Measurements from ENCODE around the gene KDM3B. TPM values are rescaled to one million over a fixed set of nuclear protein-coding genes. Genes with fewer than 3 reads are reported as not detected.

KDM3B gene
- total and polyA plus RNA-seq, 2 donors (not counting 1 experiment from before 2014, with no cell fraction given), result 23.6 to 49.4 TPM

DNA sequence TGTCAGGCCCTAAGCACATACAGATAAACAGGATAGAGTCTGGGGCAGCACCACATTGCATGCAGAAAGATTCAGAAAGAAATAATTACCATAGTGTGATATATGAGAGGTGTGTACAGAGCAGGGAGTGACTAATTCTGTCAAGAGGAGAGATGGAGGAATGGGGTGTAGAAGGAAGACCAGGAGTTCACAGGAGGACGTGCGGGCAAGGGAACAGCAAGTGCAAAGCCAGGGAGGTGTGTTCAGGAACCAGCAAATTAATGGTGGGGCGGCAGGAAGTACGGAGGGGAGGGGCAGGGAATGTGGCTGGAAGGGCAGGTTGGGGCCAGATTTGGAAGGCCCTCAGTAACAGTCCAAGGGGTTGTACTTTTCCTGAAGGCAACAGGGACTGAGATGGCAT lies 130.2 kb downstream of the KDM3B start:
- Histone ChIP-seq H3K27ac (ENCODE audit: insufficient read depth, low read length) (no peak overlapping the region), H3K4me2 (ENCODE audit: extremely low read depth, insufficient read depth, low read length) (no peak overlapping the region), H3K9ac (ENCODE audit: insufficient read depth, low read length) (no peak overlapping the region), H3K4me3 (replicated peaks in 1 of 4; ENCODE audit: control extremely low read depth in 1 of 4, insufficient read depth in 1 of 4, low read depth in 3 of 4, low read length in 4 of 4) (no peak overlapping the region), H4K20me1 (ENCODE audit: control insufficient read depth, extremely low read depth, insufficient read depth, low read length) (no peaks in the 10 kb centered on the region), H3K79me2 (ENCODE audit: control insufficient read depth, insufficient read depth, low read length) (no peaks in the 10 kb centered on the region), H3K36me3 (ENCODE audit: control insufficient read depth, insufficient read depth, low read length) (no peaks in the 10 kb centered on the region), H3K9me3 (ENCODE audit: control insufficient read depth, insufficient read depth, low read depth, low read length) (no peaks in the 10 kb centered on the region), H3K4me1 (ENCODE audit: control insufficient read depth, extremely low read depth, insufficient read depth, low read length) (no peaks in the 10 kb centered on the region), H3K27me3 (ENCODE audit: control insufficient read depth, insufficient read depth, low read length) (no peaks in the 10 kb centered on the region), H2AFZ (ENCODE audit: low read length) (no peak overlapping the region)
- DNase-seq (ENCODE audit: low read depth in 2 of 2), result no peak
- TF ChIP-seq, protein P1, sequence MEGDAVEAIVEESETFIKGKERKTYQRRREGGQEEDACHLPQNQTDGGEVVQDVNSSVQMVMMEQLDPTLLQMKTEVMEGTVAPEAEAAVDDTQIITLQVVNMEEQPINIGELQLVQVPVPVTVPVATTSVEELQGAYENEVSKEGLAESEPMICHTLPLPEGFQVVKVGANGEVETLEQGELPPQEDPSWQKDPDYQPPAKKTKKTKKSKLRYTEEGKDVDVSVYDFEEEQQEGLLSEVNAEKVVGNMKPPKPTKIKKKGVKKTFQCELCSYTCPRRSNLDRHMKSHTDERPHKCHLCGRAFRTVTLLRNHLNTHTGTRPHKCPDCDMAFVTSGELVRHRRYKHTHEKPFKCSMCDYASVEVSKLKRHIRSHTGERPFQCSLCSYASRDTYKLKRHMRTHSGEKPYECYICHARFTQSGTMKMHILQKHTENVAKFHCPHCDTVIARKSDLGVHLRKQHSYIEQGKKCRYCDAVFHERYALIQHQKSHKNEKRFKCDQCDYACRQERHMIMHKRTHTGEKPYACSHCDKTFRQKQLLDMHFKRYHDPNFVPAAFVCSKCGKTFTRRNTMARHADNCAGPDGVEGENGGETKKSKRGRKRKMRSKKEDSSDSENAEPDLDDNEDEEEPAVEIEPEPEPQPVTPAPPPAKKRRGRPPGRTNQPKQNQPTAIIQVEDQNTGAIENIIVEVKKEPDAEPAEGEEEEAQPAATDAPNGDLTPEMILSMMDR (conservative IDR thresholded peaks at IDR 0.05 in 1 of 2, IDR thresholded peaks at IDR 0.05 in 1 of 2; ENCODE audit: low read depth in 1 of 2, low read length in 2 of 2), result no peak
- TF ChIP-seq EZH2 (IDR thresholded peaks at IDR 0.05; ENCODE audit: low read length, missing control alignments), result no peak

Other genes with a start within 250 kb of the KDM3B start
- gene NME5, start 213.3 kb upstream of the KDM3B start, total RNA-seq, result 2.5 and 3.3 TPM in 2 replicates
- gene NME5, start 213.3 kb upstream of the KDM3B start, polyA plus RNA-seq, result 1.2 and 1.8 TPM in 2 replicates
- gene BRD8, start 174.1 kb upstream of the KDM3B start, total RNA-seq, result 38.5 and 47.4 TPM in 2 replicates
- 52.1 and 62.2 TPM in 2 replicates for gene BRD8, start 174.1 kb upstream of the KDM3B start, polyA plus RNA-seq
- 1.8 and 23.8 TPM in 2 replicates for gene KIF20A, start 173.6 kb upstream of the KDM3B start, total RNA-seq
- 17.4 and 68.7 TPM in 2 replicates for gene KIF20A, start 173.6 kb upstream of the KDM3B start, polyA plus RNA-seq
- gene CDC23, start 139.4 kb upstream of the KDM3B start, total RNA-seq, result 21.3 and 26.8 TPM in 2 replicates
- 28.8 and 31.8 TPM in 2 replicates for gene CDC23, start 139.4 kb upstream of the KDM3B start, polyA plus RNA-seq
- not detected in 2 replicates for gene GFRA3, start 78.1 kb upstream of the KDM3B start, total RNA-seq
- gene GFRA3, start 78.1 kb upstream of the KDM3B start, polyA plus RNA-seq, result not detected in 2 replicates
- 0.26 and 3.0 TPM in 2 replicates for gene CDC25C, start 20.9 kb upstream of the KDM3B start, total RNA-seq
- 2.4 and 9.9 TPM in 2 replicates for gene CDC25C, start 20.9 kb upstream of the KDM3B start, polyA plus RNA-seq
- gene FAM53C, start 14.4 kb upstream of the KDM3B start, total RNA-seq, result 36.0 and 44.9 TPM in 2 replicates
- 30.3 and 33.8 TPM in 2 replicates for gene FAM53C, start 14.4 kb upstream of the KDM3B start, polyA plus RNA-seq
- gene REEP2, start 86.4 kb downstream of the KDM3B start, total RNA-seq, result 5.9 and 14.4 TPM in 2 replicates
- gene REEP2, start 86.4 kb downstream of the KDM3B start, polyA plus RNA-seq, result 6.1 and 17.7 TPM in 2 replicates
- 7.2 and 8.8 TPM in 2 replicates for gene EGR1, start 112.8 kb downstream of the KDM3B start, total RNA-seq
- gene EGR1, start 112.8 kb downstream of the KDM3B start, polyA plus RNA-seq, result 5.8 and 50.9 TPM in 2 replicates
- gene ETF1, start 190.6 kb downstream of the KDM3B start, total RNA-seq, result 117 and 118 TPM in 2 replicates
- gene ETF1, start 190.6 kb downstream of the KDM3B start, polyA plus RNA-seq, result 94.0 and 103 TPM in 2 replicates
- 482 and 522 TPM in 2 replicates for gene HSPA9, start 222.7 kb downstream of the KDM3B start, total RNA-seq
- gene HSPA9, start 222.7 kb downstream of the KDM3B start, polyA plus RNA-seq, result 148 and 190 TPM in 2 replicates